Measurements from ENCODE around the gene EPN2. TPM values are rescaled to one million over a fixed set of nuclear protein-coding genes. Genes with fewer than 3 reads are reported as not detected.

EPN2 gene
- total RNA-seq, 2 experiments from 2014 or later: 3.2 to 4.6 TPM

- Mint-ChIP-seq H3K36me3 (ENCODE audit: low read depth) (peaks cover 21% of the 10 kb centered on the region), H3K9me3 (no peaks in the 10 kb centered on the region), H3K4me3 (peak overlapping the region; percentile 98), H3K4me1 (ENCODE audit: low read depth) (peaks cover 20% of the 10 kb centered on the region), H3K27ac (peak overlapping the region; percentile 95), H3K27me3 (no peaks in the 10 kb centered on the region)
- ChIA-PET POLR2A (no interaction called here), CTCF (interaction anchor here (1.6 to 4.3 kb wide), 3 partner anchors 12 to 15 kb away, joined by 4 to 51 read pairs (median 8); partner anchors contain the start of gene B9D1)
- no peak for TF ChIP-seq CTCF (IDR thresholded peaks at IDR 0.05)
- intact Hi-C loops (cut with micrococcal nuclease): no loop called here
- peak; percentile 45 for DNase-seq
- no peak for ATAC-seq
These were observed 139.6 kb downstream of the EPN2 start for GRCh38 chr17:19376811-19377210.

GRCh38 chr17:19377602-19378415 is 140.6 kb downstream of the EPN2 start:
- ATAC-seq (peak; percentile 92), DNase-seq (peak; percentile 96)
- H3K27ac Mint-ChIP-seq: peak overlapping the region; percentile 95
- CTCF ChIA-PET: interaction anchor here (1.0 to 4.3 kb wide), 6 partner anchors 9 to 270 kb away, joined by 3 to 51 read pairs (median 6); partner anchors contain the start of gene B9D1
- no peaks in the 10 kb centered on the region for H3K27me3 Mint-ChIP-seq
- peak overlapping the region; percentile 98 for H3K4me3 Mint-ChIP-seq
- POLR2A ChIA-PET: interaction anchor here (1.7 to 1.9 kb wide), 2 partner anchors 15 to 22 kb away, joined by 4 to 6 read pairs; partner anchors contain the start of gene B9D1
- H3K9me3 Mint-ChIP-seq: no peaks in the 10 kb centered on the region
- intact Hi-C loops (cut with micrococcal nuclease): no loop called here
- H3K4me1 Mint-ChIP-seq (ENCODE audit: low read depth): peaks cover 17% of the 10 kb centered on the region
- H3K36me3 Mint-ChIP-seq (ENCODE audit: low read depth): peaks cover 21% of the 10 kb centered on the region
- TF ChIP-seq CTCF (IDR thresholded peaks at IDR 0.05): no peak

GRCh38 chr17:19378416-19379360 is 141.5 kb downstream of the EPN2 start, which contains the start of gene MAPK7:
Gene MAPK7, plus strand, starts transcription at chr17:19378498. Its CDS starts 403 bp downstream, at chr17:19378901.
- peak within 1 kb of the TSS; percentile 95 for H3K27ac Mint-ChIP-seq
- TF ChIP-seq CTCF (IDR thresholded peaks at IDR 0.05): no peak
- peaks cover 17% of the 10 kb centered on the region for H3K4me1 Mint-ChIP-seq (ENCODE audit: low read depth)
- intact Hi-C loops (cut with micrococcal nuclease): no loop called here
- H3K9me3 Mint-ChIP-seq: no peaks in the 10 kb centered on the region
- peak; percentile 4 for ATAC-seq
- ChIA-PET POLR2A (interaction anchor here (1.7 to 1.9 kb wide), 2 partner anchors 16 to 21 kb away, joined by 4 to 6 read pairs; partner anchors contain the start of gene B9D1), CTCF (interaction anchor here (1.0 to 4.3 kb wide), 6 partner anchors 10 to 269 kb away, joined by 3 to 51 read pairs (median 6); partner anchors contain the start of gene B9D1)
- peak within 1 kb of the TSS; percentile 98 for H3K4me3 Mint-ChIP-seq
- peaks cover 21% of the 10 kb centered on the region for H3K36me3 Mint-ChIP-seq (ENCODE audit: low read depth)
- no peak for DNase-seq
- H3K27me3 Mint-ChIP-seq: no peaks in the 10 kb centered on the region

- no peak for TF ChIP-seq CTCF (IDR thresholded peaks at IDR 0.05)
- Mint-ChIP-seq H3K27me3 (no peaks in the 10 kb centered on the region), H3K4me1 (ENCODE audit: low read depth) (peaks cover 17% of the 10 kb centered on the region), H3K4me3 (peak overlapping the region; percentile 98), H3K27ac (peak overlapping the region; percentile 75), H3K9me3 (no peaks in the 10 kb centered on the region), H3K36me3 (ENCODE audit: low read depth) (peaks cover 25% of the 10 kb centered on the region)
- ChIA-PET CTCF (interaction anchor here (1.2 to 4.3 kb wide), 2 partner anchors 11 to 17 kb away, joined by 3 to 51 read pairs; partner anchors contain the start of gene B9D1), POLR2A (interaction anchor here (1.0 to 1.9 kb wide), 2 partner anchors 9 to 20 kb away, joined by 4 read pairs; no protein-coding TSS in a partner anchor)
- ATAC-seq (no peak), DNase-seq (no peak)
- intact Hi-C loops (cut with micrococcal nuclease): no loop called here
These were observed 142.3 kb downstream of the EPN2 start for GRCh38 chr17:19379361-19380065.

Data from activated CD8-positive, alpha-beta T cell treated with anti-CD3 and anti-CD28 coated beads for 36 hours (primary cell).